GM12873 (cell line): ENCODE results near the gene CLTA.

Source experiments
- CTCF ChIP-seq: IDR thresholded peaks from 2 replicates; pipeline ENCODE4 v1.5.1; 2012; ENCODE audit warnings: low read depth, mild to moderate bottlenecking, moderate library complexity, low read length, control low read depth; ENCODE audit not compliant: insufficient read depth; ENCODE audit errors: missing control alignments

Gene CLTA

GRCh38 chr9:36162211-36162738 lies 28.4 kb upstream of the CLTA start:
- no peak for TF ChIP-seq CTCF

- no peak for TF ChIP-seq CTCF
Observed at GRCh38 chr9:36163049-36163785, 27.5 kb upstream of the CLTA start.

- no peak for TF ChIP-seq CTCF
Observed at GRCh38 chr9:36163786-36164170, 26.9 kb upstream of the CLTA start.

- TF ChIP-seq CTCF, result no peak
Observed at GRCh38 chr9:36164372-36164771, 26.3 kb upstream of the CLTA start.

GRCh38 chr9:36164989-36165388 lies 25.7 kb upstream of the CLTA start:
- no peak for TF ChIP-seq CTCF

- TF ChIP-seq CTCF, result no peak
Observed at GRCh38 chr9:36165826-36166167, 24.9 kb upstream of the CLTA start.

- peak; percentile 82 for TF ChIP-seq CTCF
Observed at GRCh38 chr9:36166168-36166927, 24.4 kb upstream of the CLTA start.
